Fibroblast of lung (primary cell): ENCODE results near the gene UBE2E3. TPM values are rescaled to one million over a fixed set of nuclear protein-coding genes. Genes with fewer than 3 reads are reported as not detected.

Experiments used
- DNase-seq, 2 donors: peaks; one replicate each; pipeline versions ENCODE4 v3.0.0 to v3.0.0-alpha.2; 2010; ENCODE audit warnings: low read depth in 2 of 2
- H2AFZ ChIP-seq: 2 replicates; pipeline ENCODE4 v1.5.1; 2012; ENCODE audit warnings: low read length, control low read depth, inconsistent platforms
- H3K27ac ChIP-seq: 2 replicates; pipeline ENCODE4 v1.5.1; 2011; ENCODE audit warnings: low read length, control low read depth; ENCODE audit not compliant: insufficient read depth
- H3K27me3 ChIP-seq: 2 replicates; pipeline ENCODE4 v1.5.1; 2011; ENCODE audit warnings: mild to moderate bottlenecking, low read length; ENCODE audit not compliant: control insufficient read depth, insufficient read depth
- H3K36me3 ChIP-seq: 2 replicates; pipeline ENCODE4 v1.5.1; 2011; ENCODE audit warnings: low read length; ENCODE audit not compliant: control insufficient read depth, insufficient read depth
- H3K4me1 ChIP-seq: 2 replicates; pipeline ENCODE4 v1.5.1; 2011; ENCODE audit warnings: low read length; ENCODE audit not compliant: control insufficient read depth, insufficient read depth; ENCODE audit errors: extremely low read depth
- H3K4me2 ChIP-seq: 2 replicates; pipeline ENCODE4 v1.5.1; 2011; ENCODE audit warnings: low read length, control low read depth; ENCODE audit not compliant: insufficient read depth; ENCODE audit errors: extremely low read depth
- H3K4me3 ChIP-seq, 4 experiments: fragments of 200-600 bp in 1 of 4; sonication (generic) in 1 of 4; replicated peaks in 1 of 4; 2 replicates each; pipeline ENCODE4 v1.5.1; 2011 to 2016; ENCODE audit warnings: low read length in 4 of 4, low read depth in 3 of 4, mild to moderate bottlenecking in 3 of 4, control low read depth in 2 of 4, inconsistent platforms in 1 of 4, mixed read lengths in 1 of 4; ENCODE audit not compliant: insufficient read depth in 1 of 4; ENCODE audit errors: control extremely low read depth in 1 of 4
- H3K79me2 ChIP-seq: 2 replicates; pipeline ENCODE4 v1.5.1; 2012; ENCODE audit warnings: mild to moderate bottlenecking, low read length, inconsistent platforms; ENCODE audit not compliant: control insufficient read depth, insufficient read depth
- H3K9ac ChIP-seq: 2 replicates; pipeline ENCODE4 v1.5.1; 2011; ENCODE audit warnings: mild to moderate bottlenecking, low read length, control low read depth; ENCODE audit not compliant: insufficient read depth
- H3K9me3 ChIP-seq: 2 replicates; pipeline ENCODE4 v1.5.1; 2012; ENCODE audit warnings: low read depth, low read length; ENCODE audit not compliant: control insufficient read depth, insufficient read depth
- H4K20me1 ChIP-seq: 2 replicates; pipeline ENCODE4 v1.5.1; 2011; ENCODE audit warnings: low read length; ENCODE audit not compliant: control insufficient read depth, insufficient read depth; ENCODE audit errors: extremely low read depth
- CTCF ChIP-seq, 2 donors: IDR thresholded peaks in 1 of 2; conservative IDR thresholded peaks in 1 of 2; 1 replicate in 1 of 2; 2 replicates in 1 of 2; pipeline ENCODE4 v1.5.1; 2011 to 2012; ENCODE audit warnings: low read length in 2 of 2, control low read depth in 1 of 2, inconsistent platforms in 1 of 2, low read depth in 1 of 2, mild to moderate bottlenecking in 1 of 2
- EZH2 ChIP-seq: IDR thresholded peaks from 2 replicates; pipeline ENCODE4 v1.5.1; 2012; ENCODE audit warnings: low read length, control low read depth, mild to moderate bottlenecking; ENCODE audit errors: missing control alignments
- polyA plus RNA-seq, 2 donors: library from polyadenylated mRNA; depleted of rRNA in 1 of 2; stranded (reverse) in 1 of 2; unstranded in 1 of 2; fragments of >200 nt; gene quantifications; 2 replicates each; pipeline ENCODE4 v1.2.1, GENCODE V29; 2011 to 2012; ENCODE audit warnings: missing spikeins in 1 of 2
- total RNA-seq: library from RNA; depleted of rRNA; stranded (reverse); fragments of >200 nt; gene quantifications from 2 replicates; pipeline ENCODE4 v1.2.1, GENCODE V29; 2014

The UBE2E3 gene
- total and polyA plus RNA-seq, 2 donors (not counting 1 experiment from before 2014, with no cell fraction given): 57.5 to 138 TPM

- Histone ChIP-seq H2AFZ (no peak overlapping the region), H3K4me3 (no peak overlapping the region), H3K4me2 (no peak overlapping the region), H3K36me3 (no peaks in the 10 kb centered on the region), H3K9me3 (no peaks in the 10 kb centered on the region), H3K27ac (no peak overlapping the region), H3K9ac (no peak overlapping the region), H3K27me3 (no peaks in the 10 kb centered on the region), H3K4me1 (peaks cover 10% of the 10 kb centered on the region), H4K20me1 (no peaks in the 10 kb centered on the region), H3K79me2 (no peaks in the 10 kb centered on the region)
- DNase-seq: no peak
- TF ChIP-seq EZH2 (no peak), CTCF (conservative IDR thresholded peaks at IDR 0.05 in 1 of 2, IDR thresholded peaks at IDR 0.05 in 1 of 2; ENCODE audit: low read depth in 1 of 2, low read length in 2 of 2) (no peak)
Observed at GRCh38 chr2:181107628-181107945, 127.2 kb downstream of the UBE2E3 start.

GRCh38 chr2:181111059-181111458, 130.7 kb downstream of the UBE2E3 start:
- no peak for DNase-seq
- no peaks in the 10 kb centered on the region for H3K79me2 ChIP-seq
- H3K9ac ChIP-seq: no peak overlapping the region
- TF ChIP-seq EZH2 (no peak), CTCF (conservative IDR thresholded peaks at IDR 0.05 in 1 of 2, IDR thresholded peaks at IDR 0.05 in 1 of 2; ENCODE audit: low read depth in 1 of 2, low read length in 2 of 2) (no peak)
- no peaks in the 10 kb centered on the region for H3K27me3 ChIP-seq
- H3K4me3 ChIP-seq: no peak overlapping the region
- no peak overlapping the region for H2AFZ ChIP-seq
- no peaks in the 10 kb centered on the region for H3K36me3 ChIP-seq
- H4K20me1 ChIP-seq: no peaks in the 10 kb centered on the region
- H3K4me2 ChIP-seq: no peak overlapping the region
- no peaks in the 10 kb centered on the region for H3K9me3 ChIP-seq
- H3K4me1 ChIP-seq: peaks cover 8% of the 10 kb centered on the region
- no peak overlapping the region for H3K27ac ChIP-seq

GRCh38 chr2:181112916-181113315, 132.5 kb downstream of the UBE2E3 start:
- Histone ChIP-seq H3K4me1 (no peaks in the 10 kb centered on the region), H3K9ac (no peak overlapping the region), H3K79me2 (no peaks in the 10 kb centered on the region), H4K20me1 (no peaks in the 10 kb centered on the region), H3K36me3 (no peaks in the 10 kb centered on the region), H3K27me3 (no peaks in the 10 kb centered on the region), H3K4me3 (no peak overlapping the region), H3K9me3 (no peaks in the 10 kb centered on the region), H3K4me2 (no peak overlapping the region), H3K27ac (no peak overlapping the region), H2AFZ (no peak overlapping the region)
- DNase-seq: no peak
- no peak for TF ChIP-seq EZH2
- no peak for TF ChIP-seq CTCF (conservative IDR thresholded peaks at IDR 0.05 in 1 of 2, IDR thresholded peaks at IDR 0.05 in 1 of 2; ENCODE audit: low read depth in 1 of 2, low read length in 2 of 2)
